Neuronal stem cell (in vitro differentiated cells): ENCODE data around the gene LTBP1.

ENCODE experiments used
- DNase-seq: peaks from one replicate; pipeline ENCODE4 v3.0.0-alpha.2; 2013; ENCODE audit warnings: low spot score
- H2AFZ ChIP-seq: one replicate; pipeline ENCODE4 v1.6.1; 2013; ENCODE audit warnings: mild to moderate bottlenecking, low read length, inconsistent platforms
- H2AK5ac ChIP-seq: 2 replicates; pipeline ENCODE4 v1.6.1; 2013; ENCODE audit warnings: low read depth, mild to moderate bottlenecking, inconsistent platforms, low read length, moderate library complexity, mixed read lengths
- H2BK120ac ChIP-seq: 2 replicates; pipeline ENCODE4 v1.6.1; 2013; ENCODE audit warnings: low read depth, mild to moderate bottlenecking, inconsistent platforms, low read length, moderate library complexity, mixed read lengths
- H2BK12ac ChIP-seq: one replicate; pipeline ENCODE4 v1.6.1; 2013; ENCODE audit warnings: low read length, inconsistent platforms
- H2BK15ac ChIP-seq: 2 replicates; pipeline ENCODE4 v1.6.1; 2013; ENCODE audit warnings: mild to moderate bottlenecking, low read length, inconsistent platforms, mixed read lengths
- H2BK5ac ChIP-seq: one replicate; pipeline ENCODE4 v1.6.1; 2013; ENCODE audit warnings: inconsistent platforms, mild to moderate bottlenecking, low read length, moderate library complexity
- H3K14ac ChIP-seq: one replicate; pipeline ENCODE4 v1.6.1; 2013; ENCODE audit warnings: low read length, inconsistent platforms
- H3K18ac ChIP-seq: 2 replicates; pipeline ENCODE4 v1.6.1; 2013; ENCODE audit warnings: low read length, inconsistent platforms
- H3K23ac ChIP-seq: 2 replicates; pipeline ENCODE4 v1.6.1; 2013; ENCODE audit warnings: low read depth, mild to moderate bottlenecking, mixed read lengths, low read length, inconsistent platforms; ENCODE audit not compliant: poor library complexity
- H3K27ac ChIP-seq: replicated peaks from 3 replicates; pipeline ENCODE4 v1.5.1; 2013; ENCODE audit warnings: low read length, inconsistent platforms
- H3K27me3 ChIP-seq, 3 experiments: 2 replicates each; pipeline ENCODE4 v1.6.1; 2013; ENCODE audit warnings: low read length in 3 of 3, mild to moderate bottlenecking in 2 of 3, inconsistent platforms in 1 of 3, low read depth in 1 of 3, mixed read lengths in 1 of 3, moderate library complexity in 1 of 3; ENCODE audit not compliant: control insufficient read depth in 3 of 3, insufficient read depth in 3 of 3
- H3K36me3 ChIP-seq, 2 donors: replicated peaks in 1 of 2; 2 replicates each; pipeline ENCODE4 v1.6.1; 2013; ENCODE audit warnings: low read length in 2 of 2; ENCODE audit not compliant: control insufficient read depth in 2 of 2, insufficient read depth in 2 of 2
- H3K4ac ChIP-seq: 2 replicates; pipeline ENCODE4 v1.6.1; 2013; ENCODE audit warnings: inconsistent platforms, mild to moderate bottlenecking, low read length, moderate library complexity
- H3K4me1 ChIP-seq, 2 donors: 1 replicate in 1 of 2; 2 replicates in 1 of 2; pipeline ENCODE4 v1.6.1; 2013; ENCODE audit warnings: low read length in 2 of 2, low read depth in 1 of 2; ENCODE audit not compliant: control insufficient read depth in 2 of 2, insufficient read depth in 1 of 2
- H3K4me2 ChIP-seq: one replicate; pipeline ENCODE4 v1.6.1; 2013; ENCODE audit warnings: mild to moderate bottlenecking, low read length, inconsistent platforms; ENCODE audit not compliant: insufficient read depth, poor library complexity, severe bottlenecking
- H3K4me3 ChIP-seq, 2 donors: 2 replicates each; pipeline ENCODE4 v1.5.1; 2013; ENCODE audit warnings: low read length in 2 of 2, mild to moderate bottlenecking in 2 of 2, inconsistent platforms in 1 of 2, moderate library complexity in 1 of 2
- H3K79me1 ChIP-seq: one replicate; pipeline ENCODE4 v1.6.1; 2013; ENCODE audit warnings: low read depth, mild to moderate bottlenecking, inconsistent platforms, low read length, moderate library complexity
- H3K9ac ChIP-seq: one replicate; pipeline ENCODE4 v1.6.1; 2013; ENCODE audit warnings: mild to moderate bottlenecking, low read depth, low read length, inconsistent platforms; ENCODE audit not compliant: poor library complexity
- H3K9me3 ChIP-seq, 2 donors: replicated peaks in 1 of 2; 2 replicates each; pipeline versions ENCODE3 to v1.6.1; 2013; ENCODE audit warnings: low read length in 2 of 2, mild to moderate bottlenecking in 2 of 2, inconsistent platforms in 1 of 2, low read depth in 1 of 2, mixed read lengths in 1 of 2, moderate library complexity in 1 of 2; ENCODE audit not compliant: control insufficient read depth in 2 of 2, insufficient read depth in 1 of 2
- H4K8ac ChIP-seq: one replicate; pipeline ENCODE4 v1.6.1; 2013; ENCODE audit warnings: low read depth, mild to moderate bottlenecking, inconsistent platforms, low read length, moderate library complexity
- H4K91ac ChIP-seq: one replicate; pipeline ENCODE4 v1.6.1; 2013; ENCODE audit warnings: low read length, low read depth, mild to moderate bottlenecking, inconsistent platforms; ENCODE audit not compliant: poor library complexity
- WGBS, 2 donors: extraction: QIAGEN DNeasy Blood & Tissue Kit; methylation state at CpG; one replicate each; pipeline ENCODE4 v1.1.7; 2013; ENCODE audit warnings: missing lambda C conversion rate in 2 of 2, mixed read lengths in 1 of 2; ENCODE audit not compliant: insufficient read length in 2 of 2, insufficient replicate concordance in 1 of 2; ENCODE audit errors: extremely low coverage in 2 of 2; 5-methylcytosine and 5-hydroxymethylcytosine counted together

The LTBP1 gene

GRCh38 chr2:33178209-33178608 is 231.5 kb downstream of the LTBP1 start:
- H2BK5ac ChIP-seq, result no peak overlapping the region
- H3K27me3 ChIP-seq, result peaks cover 0 to 2% (median 0%) of the 10 kb centered on the region in 3 experiments
- no peak overlapping the region for H3K18ac ChIP-seq
- H3K36me3 ChIP-seq, result peaks cover 0 to 4% of the 10 kb centered on the region in 2 donors
- no peak overlapping the region for H4K91ac ChIP-seq
- no peaks in the 10 kb centered on the region for H3K9me3 ChIP-seq
- no peak overlapping the region for H2BK120ac ChIP-seq
- no peak overlapping the region for H3K4ac ChIP-seq
- no peak overlapping the region for H2BK12ac ChIP-seq
- no peak overlapping the region for H3K4me2 ChIP-seq
- H2AFZ ChIP-seq, result no peak overlapping the region
- no peak overlapping the region for H3K27ac ChIP-seq
- H3K14ac ChIP-seq, result no peak overlapping the region
- no peak overlapping the region for H3K4me3 ChIP-seq
- H3K4me1 ChIP-seq, result no peaks in the 10 kb centered on the region
- H3K23ac ChIP-seq, result no peak overlapping the region
- H2AK5ac ChIP-seq, result no peak overlapping the region
- H3K9ac ChIP-seq, result no peak overlapping the region
- DNase-seq, result no peak
- WGBS, 2 donors, result no CpG with 5 or more reads among the region's 5 CpGs
- H4K8ac ChIP-seq, result no peak overlapping the region
- no peaks in the 10 kb centered on the region for H3K79me1 ChIP-seq
- H2BK15ac ChIP-seq, result no peak overlapping the region

DNA sequence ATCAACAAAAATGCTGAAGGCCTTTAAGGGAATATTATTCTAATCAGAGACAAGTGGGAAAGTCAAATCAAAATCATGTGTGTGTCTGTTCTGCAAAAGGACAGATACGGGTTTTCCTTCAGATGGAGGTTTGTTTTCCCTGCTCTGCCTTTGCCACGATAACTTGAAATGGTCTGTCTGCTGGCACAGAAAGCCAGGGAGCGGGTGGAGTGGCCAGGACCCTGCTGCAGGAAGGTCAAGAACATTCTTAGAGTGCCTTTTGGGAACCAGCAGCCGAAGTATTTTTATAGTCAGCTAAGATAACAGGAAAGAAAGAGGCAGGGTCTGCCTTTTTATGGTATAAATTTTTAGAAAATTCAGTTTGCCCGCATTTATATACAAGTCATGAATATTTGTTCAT is 234.2 kb downstream of the LTBP1 start:
- H3K4me1 ChIP-seq, result no peaks in the 10 kb centered on the region
- H2BK5ac ChIP-seq, result no peak overlapping the region
- no peak overlapping the region for H3K18ac ChIP-seq
- no peak overlapping the region for H2BK120ac ChIP-seq
- no peak overlapping the region for H3K4me2 ChIP-seq
- H3K14ac ChIP-seq, result no peak overlapping the region
- no peak overlapping the region for H2AK5ac ChIP-seq
- H3K9me3 ChIP-seq, result no peaks in the 10 kb centered on the region
- no peak overlapping the region for H2BK15ac ChIP-seq
- no CpG with 5 or more reads among the region's 5 CpGs for WGBS, 2 donors
- no peak overlapping the region for H3K27ac ChIP-seq
- H3K23ac ChIP-seq, result no peak overlapping the region
- no peak overlapping the region for H3K4me3 ChIP-seq
- peaks cover 0 to 2% (median 0%) of the 10 kb centered on the region in 3 experiments for H3K27me3 ChIP-seq
- no peak overlapping the region for H3K9ac ChIP-seq
- no peak for DNase-seq
- no peak overlapping the region for H2BK12ac ChIP-seq
- H2AFZ ChIP-seq, result no peak overlapping the region
- H4K91ac ChIP-seq, result no peak overlapping the region
- H4K8ac ChIP-seq, result no peak overlapping the region
- H3K36me3 ChIP-seq, result peaks cover 0 to 4% of the 10 kb centered on the region in 2 donors
- no peak overlapping the region for H3K4ac ChIP-seq
- H3K79me1 ChIP-seq, result no peaks in the 10 kb centered on the region

- H4K8ac ChIP-seq, result no peak overlapping the region
Measured at GRCh38 chr2:33181466-33181865, 234.7 kb downstream of the LTBP1 start.

GRCh38 chr2:33184041-33184440 is 237.3 kb downstream of the LTBP1 start:
- H4K91ac ChIP-seq, result no peak overlapping the region
- H2BK12ac ChIP-seq, result no peak overlapping the region
- H3K36me3 ChIP-seq, result peaks cover 0 to 6% of the 10 kb centered on the region in 2 donors
- no peak overlapping the region for H2BK15ac ChIP-seq
- no peak overlapping the region for H3K4ac ChIP-seq
- no peaks in the 10 kb centered on the region for H3K79me1 ChIP-seq
- no peak overlapping the region for H4K8ac ChIP-seq
- no peak overlapping the region for H3K18ac ChIP-seq
- H2AFZ ChIP-seq, result no peak overlapping the region
- no peak overlapping the region for H2BK120ac ChIP-seq
- no CpG with 5 or more reads among the region's 3 CpGs for WGBS, 2 donors
- no peak overlapping the region for H3K23ac ChIP-seq
- no peak overlapping the region for H3K4me2 ChIP-seq
- no peak for DNase-seq
- H3K27ac ChIP-seq, result no peak overlapping the region
- no peaks in the 10 kb centered on the region for H3K4me1 ChIP-seq
- H3K9ac ChIP-seq, result no peak overlapping the region
- no peak overlapping the region for H2AK5ac ChIP-seq
- H3K4me3 ChIP-seq, result no peak overlapping the region
- no peak overlapping the region for H2BK5ac ChIP-seq
- H3K27me3 ChIP-seq, result peaks cover 0 to 2% (median 0%) of the 10 kb centered on the region in 3 experiments
- H3K14ac ChIP-seq, result no peak overlapping the region
- no peaks in the 10 kb centered on the region for H3K9me3 ChIP-seq

More at GRCh38 chr2:33181466-33181865, 234.7 kb downstream of the LTBP1 start:
- Histone ChIP-seq H3K9ac (no peak overlapping the region), H3K23ac (no peak overlapping the region), H2BK12ac (no peak overlapping the region), H3K27ac (no peak overlapping the region), H2BK15ac (no peak overlapping the region), H2BK120ac (no peak overlapping the region), H3K9me3 (no peaks in the 10 kb centered on the region), H3K27me3 (peaks cover 0 to 2% (median 0%) of the 10 kb centered on the region in 3 experiments), H3K14ac (no peak overlapping the region), H2BK5ac (no peak overlapping the region), H3K4me3 (no peak overlapping the region), H2AFZ (no peak overlapping the region), H3K4me2 (no peak overlapping the region), H4K91ac (no peak overlapping the region), H3K4me1 (no peaks in the 10 kb centered on the region), H3K18ac (no peak overlapping the region), H3K4ac (no peak overlapping the region), H3K79me1 (no peaks in the 10 kb centered on the region), H3K36me3 (peaks cover 0 to 4% of the 10 kb centered on the region in 2 donors), H2AK5ac (no peak overlapping the region)
- WGBS, 2 donors, result no CpG with 5 or more reads among the region's 4 CpGs
- DNase-seq, result no peak
